Activated CD8-positive, alpha-beta T cell treated with anti-CD3 and anti-CD28 coated beads for 36 hours (primary cell): ENCODE results near the gene OR2T10. TPM values are rescaled to one million over a fixed set of nuclear protein-coding genes. Genes with fewer than 3 reads are reported as not detected.
A peak's percentile ranks its signal among the peaks of the same experiment; 100 is the strongest.

Source experiments
- ATAC-seq: fragments of 200-7000 bp; cut with Tn5 transposase; one replicate; pipeline ENCODE4 v1.10.0; 2021; ENCODE audit warnings: mild to moderate bottlenecking, moderate library complexity
- CTCF ChIA-PET: fragments of 350-600 bp; sonication (Branson Sonifier 250); formaldehyde crosslinking; loops from one replicate; lab custom pipeline; 2021; ENCODE audit warnings: antibody characterized with exemption; lab: Charles Lee
- POLR2A ChIA-PET: fragments of 350-600 bp; sonication (Branson Sonifier 250); formaldehyde crosslinking; loops from one replicate; lab custom pipeline; 2021; ENCODE audit warnings: antibody characterized with exemption; lab: Charles Lee
- DNase-seq: peaks from one replicate; pipeline ENCODE4 v3.0.0-alpha.2; 2020
- H3K27ac Mint-ChIP-seq: one replicate; pipeline ENCODE4 v1.8.0; 2021; ENCODE audit warnings: mild to moderate bottlenecking, mixed read lengths
- H3K27me3 Mint-ChIP-seq: one replicate; pipeline ENCODE4 v1.8.0; 2021; ENCODE audit warnings: mixed read lengths
- H3K36me3 Mint-ChIP-seq: one replicate; pipeline ENCODE4 v1.8.0; 2021; ENCODE audit warnings: low read depth, mixed read lengths
- H3K4me1 Mint-ChIP-seq: one replicate; pipeline ENCODE4 v1.8.0; 2021; ENCODE audit warnings: low read depth, mixed read lengths
- H3K4me3 Mint-ChIP-seq: one replicate; pipeline ENCODE4 v1.8.0; 2021; ENCODE audit warnings: mild to moderate bottlenecking, moderate library complexity, mixed read lengths
- H3K9me3 Mint-ChIP-seq: one replicate; pipeline ENCODE4 v1.8.0; 2021; ENCODE audit warnings: mixed read lengths
- intact Hi-C: fragments of 100-400 bp; cut with micrococcal nuclease; formaldehyde crosslinking; loops from one replicate; pipeline ENCODE4 v1.10.0; 2022
- total RNA-seq, 2 experiments: library from RNA; stranded (reverse); gene quantifications; one replicate each; pipeline ENCODE4 v1.2.3, GENCODE V29; 2021
- TF ChIP-seq, protein P1 (sequence below): fragments of 200-600 bp; IDR thresholded peaks from one replicate; pipeline ENCODE4 v1.8.0; 2022; ENCODE audit warnings: antibody characterized with exemption, mild to moderate bottlenecking

OR2T10 gene
- total RNA-seq, 2 experiments from 2014 or later, result not detected

DNA sequence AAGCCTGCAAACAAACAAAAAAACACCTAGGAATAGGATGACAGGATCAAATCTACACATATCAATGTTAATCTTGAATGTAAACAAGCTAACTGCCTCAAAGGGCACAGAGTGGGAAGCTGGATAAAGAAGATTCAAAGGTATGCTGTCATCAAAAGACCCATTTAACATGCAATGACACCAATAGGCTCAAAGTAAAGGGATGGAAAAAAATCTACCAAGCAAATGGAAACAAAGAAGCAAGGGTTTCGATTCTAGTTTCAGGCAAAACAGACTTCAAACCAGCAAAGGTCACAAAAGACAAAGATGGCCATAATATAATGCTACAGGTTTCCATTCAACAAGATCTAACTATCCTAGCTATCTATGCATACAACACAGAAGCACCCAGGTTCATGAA lies 16.2 kb upstream of the OR2T10 start:
- Mint-ChIP-seq H3K9me3 (peaks cover 2% of the 10 kb centered on the region), H3K4me3 (no peak overlapping the region), H3K27me3 (no peaks in the 10 kb centered on the region), H3K4me1 (peaks cover 31% of the 10 kb centered on the region), H3K36me3 (no peaks in the 10 kb centered on the region), H3K27ac (peak overlapping the region; percentile 90)
- POLR2A ChIA-PET, result no interaction called here
- intact Hi-C loops, result no loop called here
- ATAC-seq, result peak; percentile 72
- DNase-seq, result no peak
- TF ChIP-seq, protein P1, sequence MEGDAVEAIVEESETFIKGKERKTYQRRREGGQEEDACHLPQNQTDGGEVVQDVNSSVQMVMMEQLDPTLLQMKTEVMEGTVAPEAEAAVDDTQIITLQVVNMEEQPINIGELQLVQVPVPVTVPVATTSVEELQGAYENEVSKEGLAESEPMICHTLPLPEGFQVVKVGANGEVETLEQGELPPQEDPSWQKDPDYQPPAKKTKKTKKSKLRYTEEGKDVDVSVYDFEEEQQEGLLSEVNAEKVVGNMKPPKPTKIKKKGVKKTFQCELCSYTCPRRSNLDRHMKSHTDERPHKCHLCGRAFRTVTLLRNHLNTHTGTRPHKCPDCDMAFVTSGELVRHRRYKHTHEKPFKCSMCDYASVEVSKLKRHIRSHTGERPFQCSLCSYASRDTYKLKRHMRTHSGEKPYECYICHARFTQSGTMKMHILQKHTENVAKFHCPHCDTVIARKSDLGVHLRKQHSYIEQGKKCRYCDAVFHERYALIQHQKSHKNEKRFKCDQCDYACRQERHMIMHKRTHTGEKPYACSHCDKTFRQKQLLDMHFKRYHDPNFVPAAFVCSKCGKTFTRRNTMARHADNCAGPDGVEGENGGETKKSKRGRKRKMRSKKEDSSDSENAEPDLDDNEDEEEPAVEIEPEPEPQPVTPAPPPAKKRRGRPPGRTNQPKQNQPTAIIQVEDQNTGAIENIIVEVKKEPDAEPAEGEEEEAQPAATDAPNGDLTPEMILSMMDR, result no peak
- CTCF ChIA-PET, result interaction anchor here (0.9 to 4.1 kb wide), 4 partner anchors 11 to 224 kb away, joined by 3 to 15 read pairs (median 4); partner anchors contain the start of gene ZNF672

DNA sequence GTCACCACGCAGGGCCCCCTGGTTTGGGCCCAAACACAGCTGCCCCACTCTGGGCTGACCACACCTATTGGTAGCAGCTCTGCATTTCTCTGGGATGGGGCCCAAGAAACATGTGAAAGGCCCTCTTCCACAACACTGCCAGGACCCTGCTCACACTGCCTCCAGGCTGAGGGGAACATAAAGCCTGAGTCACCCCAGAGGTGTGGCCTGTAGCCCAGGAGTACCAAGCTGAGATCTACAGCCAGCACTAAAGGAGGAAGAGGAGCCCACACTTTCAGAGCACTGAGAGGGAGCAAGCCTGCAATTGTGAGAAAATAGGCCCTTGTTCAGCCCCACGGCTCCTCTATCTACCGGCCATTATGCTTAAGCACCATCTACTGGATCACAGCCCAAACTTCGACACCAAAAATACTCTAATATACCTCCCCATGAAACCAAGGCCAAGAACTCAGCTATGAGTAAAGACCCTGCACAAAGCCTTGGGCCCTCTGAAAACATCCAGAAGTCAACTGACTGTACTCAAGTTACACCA lies 14.4 kb upstream of the OR2T10 start:
- Mint-ChIP-seq H3K9me3 (peaks cover 2% of the 10 kb centered on the region), H3K27me3 (no peaks in the 10 kb centered on the region), H3K27ac (peak overlapping the region; percentile 56), H3K36me3 (no peaks in the 10 kb centered on the region), H3K4me1 (peaks cover 29% of the 10 kb centered on the region), H3K4me3 (no peak overlapping the region)
- POLR2A ChIA-PET, result no interaction called here
- ATAC-seq, result peak; percentile 95
- intact Hi-C loops, result no loop called here
- TF ChIP-seq, protein P1, result no peak
- CTCF ChIA-PET, result interaction anchor here (1.1 to 4.1 kb wide), 3 partner anchors 74 to 208 kb away, joined by 3 to 15 read pairs (median 4); no protein-coding TSS in a partner anchor
- DNase-seq, result peak; percentile 62

DNA sequence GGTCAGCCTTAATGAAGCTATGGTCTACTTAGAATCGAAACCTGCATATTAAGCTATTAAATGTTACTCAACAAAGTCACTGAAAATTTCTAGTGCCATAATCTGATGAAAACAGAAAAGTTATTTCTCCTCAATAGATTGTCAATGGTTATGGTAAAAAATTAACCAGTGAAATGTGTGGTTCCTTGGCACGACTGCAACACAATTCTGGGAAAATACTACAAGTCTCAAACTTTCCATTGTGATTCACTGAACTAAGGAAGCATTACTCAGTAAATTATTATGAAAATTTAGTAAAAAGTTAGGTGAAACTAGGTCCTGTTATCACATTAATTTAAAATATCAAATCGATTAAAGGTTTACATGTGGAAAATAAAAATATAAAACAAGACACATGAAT lies 12.8 kb upstream of the OR2T10 start:
- Mint-ChIP-seq H3K4me1 (peaks cover 31% of the 10 kb centered on the region), H3K9me3 (peaks cover 2% of the 10 kb centered on the region), H3K36me3 (no peaks in the 10 kb centered on the region), H3K27me3 (no peaks in the 10 kb centered on the region), H3K27ac (peak overlapping the region; percentile 35), H3K4me3 (no peak overlapping the region)
- ATAC-seq (no peak), DNase-seq (no peak)
- TF ChIP-seq, protein P1, result no peak
- POLR2A ChIA-PET, result no interaction called here
- intact Hi-C loops, result no loop called here
- CTCF ChIA-PET, result no interaction called here

DNA sequence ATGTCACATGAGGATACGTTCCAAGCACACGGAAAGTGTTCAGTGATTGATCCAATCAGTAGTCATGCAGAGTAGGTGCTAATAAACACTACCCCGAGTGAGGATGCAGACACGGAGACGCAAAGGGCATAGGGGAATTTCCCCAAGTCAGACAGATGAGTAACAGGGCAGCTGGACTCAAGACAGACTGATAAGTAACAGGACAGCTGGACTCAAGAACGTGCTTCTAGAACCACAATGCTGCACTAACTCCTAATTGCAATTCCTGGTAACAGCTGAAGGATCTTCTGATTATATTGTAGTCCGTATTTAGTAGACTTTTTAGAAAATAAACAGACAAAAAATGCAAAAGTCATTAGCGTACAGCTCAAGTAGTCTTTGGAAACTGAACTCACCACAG lies 1.9 kb upstream of the OR2T10 start:
- H3K27ac Mint-ChIP-seq, result no peak overlapping the region
- POLR2A ChIA-PET, result no interaction called here
- H3K9me3 Mint-ChIP-seq, result no peaks in the 10 kb centered on the region
- TF ChIP-seq, protein P1, result no peak
- no peak overlapping the region for H3K4me3 Mint-ChIP-seq
- ATAC-seq (no peak), DNase-seq (no peak)
- peaks cover 8% of the 10 kb centered on the region for H3K4me1 Mint-ChIP-seq
- CTCF ChIA-PET, result no interaction called here
- intact Hi-C loops, result no loop called here
- no peaks in the 10 kb centered on the region for H3K36me3 Mint-ChIP-seq
- no peaks in the 10 kb centered on the region for H3K27me3 Mint-ChIP-seq

DNA sequence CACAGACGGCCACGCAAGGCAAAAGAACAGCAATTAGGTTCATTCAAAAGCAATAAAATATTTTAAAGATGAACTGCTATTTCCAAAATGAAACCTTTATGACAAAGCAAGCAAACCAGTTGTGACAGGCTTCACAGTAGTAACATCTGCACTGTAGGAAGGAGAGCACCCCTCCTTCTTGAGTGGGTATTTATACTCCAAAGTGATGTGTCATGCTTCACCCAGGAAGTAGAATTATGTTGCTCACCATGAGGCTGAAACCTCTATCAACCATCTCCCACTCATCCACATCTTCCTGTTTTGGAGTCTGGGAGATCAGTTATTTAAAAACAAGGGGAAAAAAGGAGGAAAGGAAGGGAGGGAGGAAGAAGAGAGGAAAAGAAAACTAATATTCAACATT lies 885 bp downstream of the OR2T10 start:
- H3K36me3 Mint-ChIP-seq, result no peaks in the 10 kb centered on the region
- H3K4me3 Mint-ChIP-seq, result no peak overlapping the region
- H3K9me3 Mint-ChIP-seq, result no peaks in the 10 kb centered on the region
- peak; percentile 83 for ATAC-seq
- peaks cover 7% of the 10 kb centered on the region for H3K4me1 Mint-ChIP-seq
- TF ChIP-seq, protein P1, result no peak
- DNase-seq, result no peak
- POLR2A ChIA-PET, result no interaction called here
- CTCF ChIA-PET, result no interaction called here
- intact Hi-C loops, result no loop called here
- no peak overlapping the region for H3K27ac Mint-ChIP-seq
- H3K27me3 Mint-ChIP-seq, result no peaks in the 10 kb centered on the region
